Adrenal gland (tissue), 5 donors: Measurements from ENCODE around the gene IDS.
"Not testable (repeated sequence)": the region's sequence is repeated elsewhere in the genome, so short reads cannot be mapped to it uniquely, and the experiment has no call there.

ENCODE experiments used
- CTCF ChIP-seq, 6 experiments: fragments of 450-650 bp in 4 of 6; fragments of 200-600 bp in 2 of 6; sonication (generic) in 1 of 6; IDR thresholded peaks; 1 replicate in 5 of 6; 2 replicates in 1 of 6; pipeline versions ENCODE4 v1.5.1 to v1.8.0; 2016 to 2021; ENCODE audit warnings: antibody characterized with exemption in 6 of 6, mild to moderate bottlenecking in 2 of 6, moderate library complexity in 1 of 6
- POLR2A ChIP-seq, 2 donors: fragments of 450-650 bp; IDR thresholded peaks; one replicate each; pipeline ENCODE4 v1.6.1; 2017; ENCODE audit warnings: antibody characterized with exemption in 2 of 2, mild to moderate bottlenecking in 2 of 2, moderate library complexity in 1 of 2
- donor health status: DM: no; HTN: no; CAD: no.

- TF ChIP-seq CTCF, POLR2A (IDR thresholded peaks at IDR 0.05): not testable (repeated sequence)
These were observed 17.1 kb downstream of the IDS start for GRCh38 chrX:149488008-149488407.
